IPS-20b (cell line): ENCODE measurements around the gene MSI2.

Source experiments
- H3K27ac ChIP-seq: one replicate; pipeline ENCODE4 v1.5.1; 2013; ENCODE audit warnings: low read length
- H3K27me3 ChIP-seq: 2 replicates; pipeline ENCODE4 v1.6.1; 2013; ENCODE audit warnings: mild to moderate bottlenecking, low read length, inconsistent platforms; ENCODE audit not compliant: insufficient read depth
- H3K36me3 ChIP-seq: 2 replicates; pipeline ENCODE4 v1.6.1; 2013; ENCODE audit warnings: low read depth, mild to moderate bottlenecking, inconsistent platforms, low read length, moderate library complexity; ENCODE audit not compliant: insufficient read depth
- H3K4me1 ChIP-seq: 2 replicates; pipeline ENCODE4 v1.6.1; 2013; ENCODE audit warnings: mild to moderate bottlenecking, control low read depth, inconsistent platforms, low read length, moderate library complexity; ENCODE audit not compliant: insufficient read depth
- H3K4me3 ChIP-seq: 2 replicates; pipeline ENCODE4 v1.5.1; 2013; ENCODE audit warnings: mild to moderate bottlenecking, low read length, inconsistent platforms
- H3K9ac ChIP-seq: 2 replicates; pipeline ENCODE4 v1.6.1; 2013; ENCODE audit warnings: low read depth, mild to moderate bottlenecking, inconsistent platforms, low read length, moderate library complexity
- H3K9me3 ChIP-seq: 2 replicates; pipeline ENCODE4 v1.6.1; 2013; ENCODE audit warnings: mild to moderate bottlenecking, low read depth, low read length, inconsistent platforms; ENCODE audit not compliant: insufficient read depth

The MSI2 gene

GRCh38 chr17:57677858-57678257, 421.5 kb downstream of the MSI2 start:
- H3K9me3 ChIP-seq, result no peaks in the 10 kb centered on the region
- H3K4me3 ChIP-seq, result no peak overlapping the region
- H3K27me3 ChIP-seq, result no peaks in the 10 kb centered on the region
- H3K36me3 ChIP-seq, result peaks cover 5% of the 10 kb centered on the region
- H3K9ac ChIP-seq, result no peak overlapping the region
- H3K27ac ChIP-seq, result no peak overlapping the region
- no peaks in the 10 kb centered on the region for H3K4me1 ChIP-seq

- no peak overlapping the region for H3K27ac ChIP-seq
- no peak overlapping the region for H3K9ac ChIP-seq
- peaks cover 5% of the 10 kb centered on the region for H3K36me3 ChIP-seq
- no peaks in the 10 kb centered on the region for H3K27me3 ChIP-seq
- peaks cover 3% of the 10 kb centered on the region; the same call in 1 of the 2 replicates for H3K4me1 ChIP-seq
- no peak overlapping the region for H3K4me3 ChIP-seq
- no peaks in the 10 kb centered on the region for H3K9me3 ChIP-seq
Observed at GRCh38 chr17:57678393-57678792, 422.1 kb downstream of the MSI2 start.

- Histone ChIP-seq H3K4me1 (peaks cover 10% of the 10 kb centered on the region; the same call in 1 of the 2 replicates), H3K36me3 (peaks cover 5% of the 10 kb centered on the region), H3K27ac (no peak overlapping the region), H3K27me3 (no peaks in the 10 kb centered on the region), H3K4me3 (no peak overlapping the region), H3K9me3 (no peaks in the 10 kb centered on the region), H3K9ac (no peak overlapping the region)
Observed at GRCh38 chr17:57679356-57679755, 423.0 kb downstream of the MSI2 start.

- Histone ChIP-seq H3K27me3 (no peaks in the 10 kb centered on the region), H3K36me3 (peaks cover 3% of the 10 kb centered on the region)
Observed at GRCh38 chr17:57679906-57680695, 423.8 kb downstream of the MSI2 start.

GRCh38 chr17:57682701-57683100, 426.4 kb downstream of the MSI2 start:
- Histone ChIP-seq H3K9me3 (no peaks in the 10 kb centered on the region), H3K9ac (no peak overlapping the region), H3K4me3 (no peak overlapping the region), H3K27ac (no peak overlapping the region), H3K4me1 (peaks cover 10% of the 10 kb centered on the region; the same call in 1 of the 2 replicates), H3K27me3 (no peaks in the 10 kb centered on the region), H3K36me3 (no peaks in the 10 kb centered on the region)

More at GRCh38 chr17:57679906-57680695, 423.8 kb downstream of the MSI2 start:
- H3K27ac ChIP-seq, result no peak overlapping the region
- H3K9ac ChIP-seq, result no peak overlapping the region
- peaks cover 10% of the 10 kb centered on the region; the same call in 1 of the 2 replicates for H3K4me1 ChIP-seq
- H3K9me3 ChIP-seq, result no peaks in the 10 kb centered on the region
- no peak overlapping the region for H3K4me3 ChIP-seq

GRCh38 chr17:57684711-57685498, 428.6 kb downstream of the MSI2 start:
- Histone ChIP-seq H3K27ac (no peak overlapping the region), H3K36me3 (no peaks in the 10 kb centered on the region), H3K4me3 (no peak overlapping the region), H3K27me3 (no peaks in the 10 kb centered on the region), H3K9ac (no peak overlapping the region), H3K9me3 (no peaks in the 10 kb centered on the region), H3K4me1 (peaks cover 10% of the 10 kb centered on the region; the same call in 1 of the 2 replicates)

- Histone ChIP-seq H3K9me3 (no peaks in the 10 kb centered on the region), H3K9ac (no peak overlapping the region), H3K4me3 (no peak overlapping the region), H3K27ac (no peak overlapping the region), H3K27me3 (no peaks in the 10 kb centered on the region), H3K4me1 (peaks cover 10% of the 10 kb centered on the region; the same call in 1 of the 2 replicates), H3K36me3 (no peaks in the 10 kb centered on the region)
Observed at GRCh38 chr17:57685499-57686132, 429.3 kb downstream of the MSI2 start.

- H3K27ac ChIP-seq, result no peak overlapping the region
- H3K9ac ChIP-seq, result no peak overlapping the region
- H3K4me3 ChIP-seq, result no peak overlapping the region
- H3K27me3 ChIP-seq, result no peaks in the 10 kb centered on the region
- no peaks in the 10 kb centered on the region for H3K36me3 ChIP-seq
- no peaks in the 10 kb centered on the region for H3K9me3 ChIP-seq
- peaks cover 10% of the 10 kb centered on the region; the same call in 1 of the 2 replicates for H3K4me1 ChIP-seq
Observed at GRCh38 chr17:57687642-57688041, 431.3 kb downstream of the MSI2 start.

GRCh38 chr17:57689254-57689653, 432.9 kb downstream of the MSI2 start:
- H3K9ac ChIP-seq, result no peak overlapping the region
- H3K4me1 ChIP-seq, result no peaks in the 10 kb centered on the region
- no peaks in the 10 kb centered on the region for H3K36me3 ChIP-seq
- H3K4me3 ChIP-seq, result no peak overlapping the region
- no peaks in the 10 kb centered on the region for H3K27me3 ChIP-seq
- H3K9me3 ChIP-seq, result no peaks in the 10 kb centered on the region
- H3K27ac ChIP-seq, result no peak overlapping the region

GRCh38 chr17:57691939-57692338, 435.6 kb downstream of the MSI2 start:
- H3K36me3 ChIP-seq, result no peaks in the 10 kb centered on the region
- no peak overlapping the region for H3K9ac ChIP-seq
- no peaks in the 10 kb centered on the region for H3K4me1 ChIP-seq
- no peaks in the 10 kb centered on the region for H3K9me3 ChIP-seq
- H3K4me3 ChIP-seq, result no peak overlapping the region
- H3K27me3 ChIP-seq, result no peaks in the 10 kb centered on the region
- H3K27ac ChIP-seq, result no peak overlapping the region

- Histone ChIP-seq H3K9ac (no peak overlapping the region), H3K4me1 (no peaks in the 10 kb centered on the region), H3K27me3 (0 out of 2 replicates have a peak, but pooled peaks cover under 1% of the 10 kb centered on the region), H3K4me3 (no peak overlapping the region), H3K27ac (no peak overlapping the region), H3K36me3 (no peaks in the 10 kb centered on the region), H3K9me3 (no peaks in the 10 kb centered on the region)
Observed at GRCh38 chr17:57692770-57693169, 436.4 kb downstream of the MSI2 start.
